Measurements from ENCODE around the gene CHKB.

Gene CHKB

GRCh38 chr22:50531962-50532674 is 50.5 kb downstream of the CHKB start:
- Mint-ChIP-seq H3K9me3 (no peaks in the 10 kb centered on the region), H3K4me1 (peaks cover 44% of the 10 kb centered on the region), H3K36me3 (ENCODE audit: low read depth) (peaks cover 5% of the 10 kb centered on the region), H3K4me3 (peak overlapping the region; percentile 88), H3K27me3 (no peaks in the 10 kb centered on the region), H3K27ac (peak overlapping the region; percentile 78)
- DNase-seq = no peak
- no peak for ATAC-seq

- peak; percentile 44 for ATAC-seq
These were observed 51.1 kb downstream of the CHKB start for GRCh38 chr22:50531546-50531961.

GRCh38 chr22:50530877-50531545 is 51.6 kb downstream of the CHKB start:
- Mint-ChIP-seq H3K27me3 (no peaks in the 10 kb centered on the region), H3K9me3 (no peaks in the 10 kb centered on the region), H3K4me3 (peak overlapping the region; percentile 88), H3K36me3 (ENCODE audit: low read depth) (peaks cover 5% of the 10 kb centered on the region), H3K27ac (peak overlapping the region; percentile 94), H3K4me1 (peaks cover 45% of the 10 kb centered on the region)
- ATAC-seq (peak; percentile 55), DNase-seq (peak; percentile 89)

More at GRCh38 chr22:50531546-50531961, 51.1 kb downstream of the CHKB start:
- peaks cover 5% of the 10 kb centered on the region for H3K36me3 Mint-ChIP-seq (ENCODE audit: low read depth)
- no peaks in the 10 kb centered on the region for H3K27me3 Mint-ChIP-seq
- H3K27ac Mint-ChIP-seq = peak overlapping the region; percentile 94
- H3K4me3 Mint-ChIP-seq = peak overlapping the region; percentile 88
- H3K9me3 Mint-ChIP-seq = no peaks in the 10 kb centered on the region
- DNase-seq = peak; percentile 79
- peaks cover 45% of the 10 kb centered on the region for H3K4me1 Mint-ChIP-seq

- peak overlapping the region; percentile 88 for H3K4me3 Mint-ChIP-seq
- H3K9me3 Mint-ChIP-seq = no peaks in the 10 kb centered on the region
- peaks cover 5% of the 10 kb centered on the region for H3K36me3 Mint-ChIP-seq (ENCODE audit: low read depth)
- ATAC-seq (no peak), DNase-seq (no peak)
- H3K4me1 Mint-ChIP-seq = peaks cover 45% of the 10 kb centered on the region
- H3K27me3 Mint-ChIP-seq = no peaks in the 10 kb centered on the region
- H3K27ac Mint-ChIP-seq = peak overlapping the region; percentile 94
These were observed 52.1 kb downstream of the CHKB start for GRCh38 chr22:50530580-50530876.

GRCh38 chr22:50529897-50530579 is 52.6 kb downstream of the CHKB start, which contains the start of gene TYMP:
TYMP (minus strand) TSS chr22:50530012; CDS start chr22:50529709, 303 bp downstream.
- ATAC-seq = peak; percentile 18
- DNase-seq = peak; percentile 83
- H3K27ac Mint-ChIP-seq = peak within 1 kb of the TSS; percentile 94
- no peaks in the 10 kb centered on the region for H3K9me3 Mint-ChIP-seq
- no peaks in the 10 kb centered on the region for H3K27me3 Mint-ChIP-seq
- peak within 1 kb of the TSS; percentile 88 for H3K4me3 Mint-ChIP-seq
- peaks cover 5% of the 10 kb centered on the region for H3K36me3 Mint-ChIP-seq (ENCODE audit: low read depth)
- peaks cover 42% of the 10 kb centered on the region for H3K4me1 Mint-ChIP-seq

GRCh38 chr22:50529416-50529896 is 53.2 kb downstream of the CHKB start:
- Mint-ChIP-seq H3K4me3 (peak overlapping the region; percentile 79), H3K4me1 (peaks cover 44% of the 10 kb centered on the region), H3K27me3 (no peaks in the 10 kb centered on the region), H3K9me3 (no peaks in the 10 kb centered on the region), H3K36me3 (ENCODE audit: low read depth) (peaks cover 9% of the 10 kb centered on the region), H3K27ac (no peak overlapping the region)
- ATAC-seq (no peak), DNase-seq (no peak)
